NCI-H460 (cell line): Measurements from ENCODE around the gene MACROD2. TPM values are rescaled to one million over a fixed set of nuclear protein-coding genes. Genes with fewer than 3 reads are reported as not detected.
"Not testable (repeated sequence)": the region's sequence is repeated elsewhere in the genome, so short reads cannot be mapped to it uniquely, and the experiment has no call there.

Experiments used
- DNase-seq: peaks from one replicate; pipeline ENCODE4 v3.0.0-alpha.2; 2016; ENCODE audit warnings: low read depth; ENCODE audit errors: extremely low read depth
- total RNA-seq: library from RNA; depleted of rRNA; stranded (reverse); fragments of >200 nt; shearing (Covaris generic); gene quantifications from 2 replicates; pipeline ENCODE4 v1.2.3, GENCODE V29; 2014

Gene MACROD2
- total RNA-seq, 1 experiment from 2014 or later, result 2.0 TPM

GRCh38 chr20:14958626-14959025 lies 963.3 kb downstream of the MACROD2 start:
- no peak for DNase-seq

- no peak for DNase-seq
These were observed 964.5 kb downstream of the MACROD2 start for GRCh38 chr20:14959506-14960475.

- no peak for DNase-seq
These were observed 965.5 kb downstream of the MACROD2 start for GRCh38 chr20:14960831-14961230.

- DNase-seq, result no peak
These were observed 967.9 kb downstream of the MACROD2 start for GRCh38 chr20:14963262-14963663.

- no peak for DNase-seq
These were observed 970.9 kb downstream of the MACROD2 start for GRCh38 chr20:14966203-14966602.

GRCh38 chr20:14966808-14967207 lies 971.5 kb downstream of the MACROD2 start:
- no peak for DNase-seq

- DNase-seq, result no peak
These were observed 976.9 kb downstream of the MACROD2 start for GRCh38 chr20:14972256-14972655.

GRCh38 chr20:14972690-14973089 lies 977.4 kb downstream of the MACROD2 start:
- DNase-seq, result no peak

- no peak for DNase-seq
These were observed 984.2 kb downstream of the MACROD2 start for GRCh38 chr20:14979453-14979986.

- DNase-seq, result not testable (repeated sequence)
These were observed 986.2 kb downstream of the MACROD2 start for GRCh38 chr20:14981486-14981885.

- DNase-seq, result not testable (repeated sequence)
These were observed 987.0 kb downstream of the MACROD2 start for GRCh38 chr20:14982324-14982723.

GRCh38 chr20:14984305-14984704 lies 989.0 kb downstream of the MACROD2 start:
- no peak for DNase-seq

GRCh38 chr20:14984768-14985622 lies 989.7 kb downstream of the MACROD2 start:
- DNase-seq, result peak; percentile 13

- no peak for DNase-seq
These were observed 990.8 kb downstream of the MACROD2 start for GRCh38 chr20:14986026-14986655.

- DNase-seq, result no peak
These were observed 991.3 kb downstream of the MACROD2 start for GRCh38 chr20:14986656-14987055.

- DNase-seq, result no peak
These were observed 994.4 kb downstream of the MACROD2 start for GRCh38 chr20:14989535-14990290.

- DNase-seq, result peak; percentile 69
These were observed 995.7 kb downstream of the MACROD2 start for GRCh38 chr20:14991023-14991422.

GRCh38 chr20:14992153-14992552 lies 996.8 kb downstream of the MACROD2 start:
- peak; percentile 36 for DNase-seq

- no peak for DNase-seq
These were observed 997.6 kb downstream of the MACROD2 start for GRCh38 chr20:14992961-14993360.
